ENCODE measurements around the gene LSM2. TPM values are rescaled to one million over a fixed set of nuclear protein-coding genes. Genes with fewer than 3 reads are reported as not detected.
A peak's percentile ranks its signal among the peaks of the same experiment; 100 is the strongest.
"Not testable (repeated sequence)": the region's sequence is repeated elsewhere in the genome, so short reads cannot be mapped to it uniquely, and the experiment has no call there.

Gene LSM2
- 10 to 100 TPM; 19.5 to 42.9 (median 28.7) TPM for total RNA-seq
- 10 to 100 TPM; 35.3 to 92.1 (median 44.2) TPM for polyA plus RNA-seq
- long read RNA-seq, donor 1, transcript LSM2-208 (5 exons, 876 nt): major isoform, 13 of 13 reads
- long read RNA-seq, donor 1, partial matches to known transcripts: 0 of 13 reads
- long read RNA-seq, donor 1, other reads (novel, unspliced or antisense): 0 of 13 reads
- long read RNA-seq, donor 2, transcript LSM2-208 (5 exons, 876 nt): major isoform, 23 of 26 reads
- long read RNA-seq, donor 2, partial matches to known transcripts: 1 of 26 reads
- long read RNA-seq, donor 2, other reads (novel, unspliced or antisense): 2 of 26 reads

- Histone ChIP-seq H3K9me3 (no peaks in the 10 kb centered on the region), H3K27me3 (ENCODE audit: insufficient read depth in 3 of 3, low read length in 2 of 3) (no peaks in the 10 kb centered on the region), H3K36me3 (ENCODE audit: insufficient read depth in 1 of 2, low read depth in 1 of 2) (peaks cover 0 to 35% of the 10 kb centered on the region in 2 donors), H3K4me3 (peak within 1 kb of the TSS; percentile 68), H3K4me1 (peaks cover 13% of the 10 kb centered on the region), H3K27ac (peak within 1 kb of the TSS; percentile 86)
- intact Hi-C loops (cut with DNase I): no loop called here
- 0 to 1% (median 0%) methylated on average over 49 to 51 of the region's 51 CpGs for WGBS, 3 donors
- DNase-seq (peak; percentile 98 to 99), ATAC-seq (peak; percentile 98 to 99 (median 98))
- TF ChIP-seq, protein P1, sequence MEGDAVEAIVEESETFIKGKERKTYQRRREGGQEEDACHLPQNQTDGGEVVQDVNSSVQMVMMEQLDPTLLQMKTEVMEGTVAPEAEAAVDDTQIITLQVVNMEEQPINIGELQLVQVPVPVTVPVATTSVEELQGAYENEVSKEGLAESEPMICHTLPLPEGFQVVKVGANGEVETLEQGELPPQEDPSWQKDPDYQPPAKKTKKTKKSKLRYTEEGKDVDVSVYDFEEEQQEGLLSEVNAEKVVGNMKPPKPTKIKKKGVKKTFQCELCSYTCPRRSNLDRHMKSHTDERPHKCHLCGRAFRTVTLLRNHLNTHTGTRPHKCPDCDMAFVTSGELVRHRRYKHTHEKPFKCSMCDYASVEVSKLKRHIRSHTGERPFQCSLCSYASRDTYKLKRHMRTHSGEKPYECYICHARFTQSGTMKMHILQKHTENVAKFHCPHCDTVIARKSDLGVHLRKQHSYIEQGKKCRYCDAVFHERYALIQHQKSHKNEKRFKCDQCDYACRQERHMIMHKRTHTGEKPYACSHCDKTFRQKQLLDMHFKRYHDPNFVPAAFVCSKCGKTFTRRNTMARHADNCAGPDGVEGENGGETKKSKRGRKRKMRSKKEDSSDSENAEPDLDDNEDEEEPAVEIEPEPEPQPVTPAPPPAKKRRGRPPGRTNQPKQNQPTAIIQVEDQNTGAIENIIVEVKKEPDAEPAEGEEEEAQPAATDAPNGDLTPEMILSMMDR (IDR thresholded peaks at IDR 0.05): peak; percentile 19
Measured at GRCh38 chr6:31806470-31807272, at the start of gene LSM2. LSM2 (minus strand) TSS chr6:31806966; CDS start chr6:31806757, 209 bp downstream.

- H3K4me3 ChIP-seq; H3K36me3 ChIP-seq (ENCODE audit: insufficient read depth in 1 of 2, low read depth in 1 of 2); DNase-seq; ATAC-seq; intact Hi-C loops (cut with DNase I); H3K4me1 ChIP-seq; H3K27ac ChIP-seq; H3K9me3 ChIP-seq; H3K27me3 ChIP-seq (ENCODE audit: insufficient read depth in 3 of 3, low read length in 2 of 3): not testable (repeated sequence)
- 86 to 87% (median 86%) methylated on average over 28 to 35 of the region's 35 CpGs for WGBS, 3 donors
Measured at GRCh38 chr6:31851980-31852718, 45.4 kb upstream of the LSM2 start.

DNA sequence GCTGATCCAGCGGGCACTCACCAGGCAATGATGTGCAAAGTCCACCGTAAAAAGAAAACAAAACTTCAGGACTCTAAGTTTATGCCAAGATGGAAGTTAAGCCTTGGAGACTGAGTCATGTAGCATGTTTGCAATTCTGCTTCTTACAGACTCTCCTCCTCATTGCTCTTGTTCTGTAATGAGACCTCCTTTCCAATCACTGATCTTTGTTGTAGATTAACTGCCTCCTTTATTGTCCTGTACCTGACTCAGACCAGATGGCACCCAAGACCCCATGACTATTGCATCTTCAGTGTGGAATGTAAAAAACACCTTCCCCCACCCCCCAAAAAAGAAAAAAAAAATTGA lies 44.7 kb upstream of the LSM2 start:
- TF ChIP-seq, protein P1 (IDR thresholded peaks at IDR 0.05): no peak
- Histone ChIP-seq H3K27me3 (ENCODE audit: insufficient read depth in 3 of 3, low read length in 2 of 3) (no peaks in the 10 kb centered on the region), H3K27ac (no peak overlapping the region), H3K4me3 (no peak overlapping the region), H3K9me3 (no peaks in the 10 kb centered on the region), H3K36me3 (ENCODE audit: insufficient read depth in 1 of 2, low read depth in 1 of 2) (peaks cover 0 to 2% of the 10 kb centered on the region in 2 donors), H3K4me1 (no peaks in the 10 kb centered on the region)
- intact Hi-C loops (cut with DNase I): no loop called here
- no peak for DNase-seq
- ATAC-seq: no peak
- 68 to 88% (median 80%) methylated on average over 2 of the region's 2 CpGs for WGBS, 3 donors

DNA sequence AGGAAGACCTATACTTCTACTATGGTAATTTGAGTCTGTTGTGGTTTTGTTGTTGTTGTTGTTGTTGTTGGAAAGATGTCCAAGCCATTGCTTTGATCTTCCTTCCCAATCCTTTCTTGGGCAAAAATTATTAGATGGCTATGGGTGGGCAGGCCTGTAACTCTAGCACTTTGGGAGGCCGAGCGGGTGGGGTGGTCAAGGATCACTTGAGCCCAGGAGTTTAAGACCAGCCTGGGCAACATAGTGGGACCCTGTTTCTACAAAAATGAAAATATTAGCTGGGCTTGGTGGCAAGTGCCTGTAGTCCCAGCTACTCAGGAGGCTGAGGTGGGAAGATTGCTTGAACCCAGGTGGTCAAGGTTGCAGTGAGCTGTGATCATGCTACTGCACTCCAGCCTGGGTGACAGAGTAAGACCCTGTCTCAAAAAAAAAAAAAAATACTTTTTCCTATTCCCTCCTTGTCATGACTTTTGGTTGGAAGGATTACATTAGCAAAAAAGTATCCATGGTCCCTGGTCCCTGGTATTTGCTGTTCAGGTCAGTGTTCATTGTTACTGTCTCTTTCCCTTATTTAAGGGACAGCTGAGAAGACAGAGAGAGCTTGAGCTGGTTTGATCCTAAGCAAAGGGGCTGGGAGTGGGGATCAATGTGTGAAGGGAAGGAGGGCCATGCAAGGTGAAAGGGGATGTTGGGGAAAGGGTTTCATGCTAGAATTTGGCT lies 44.2 kb upstream of the LSM2 start:
- 89 to 95% (median 90%) methylated on average over 2 of the region's 2 CpGs for WGBS, 3 donors
- Histone ChIP-seq H3K4me3 (no peak overlapping the region), H3K4me1 (no peaks in the 10 kb centered on the region), H3K27ac (no peak overlapping the region), H3K36me3 (ENCODE audit: insufficient read depth in 1 of 2, low read depth in 1 of 2) (no peaks in the 10 kb centered on the region), H3K27me3 (ENCODE audit: insufficient read depth in 3 of 3, low read length in 2 of 3) (no peaks in the 10 kb centered on the region), H3K9me3 (no peaks in the 10 kb centered on the region)
- ATAC-seq (no peak), DNase-seq (no peak)
- TF ChIP-seq, protein P1 (IDR thresholded peaks at IDR 0.05): no peak
- intact Hi-C loops (cut with DNase I): no loop called here

Measured in psoas muscle (tissue), 8 donors.